GM19025 (cell line): ENCODE measurements around the gene IFNLR1.

Source experiments
- ATAC-seq: cut with Tn5 transposase; IDR thresholded peaks from one replicate; pipeline ENCODE4 v1.9.1; 2021; ENCODE audit warnings: mild to moderate bottlenecking, low read depth, moderate library complexity; ENCODE audit not compliant: unreplicated experiment

Gene IFNLR1

DNA sequence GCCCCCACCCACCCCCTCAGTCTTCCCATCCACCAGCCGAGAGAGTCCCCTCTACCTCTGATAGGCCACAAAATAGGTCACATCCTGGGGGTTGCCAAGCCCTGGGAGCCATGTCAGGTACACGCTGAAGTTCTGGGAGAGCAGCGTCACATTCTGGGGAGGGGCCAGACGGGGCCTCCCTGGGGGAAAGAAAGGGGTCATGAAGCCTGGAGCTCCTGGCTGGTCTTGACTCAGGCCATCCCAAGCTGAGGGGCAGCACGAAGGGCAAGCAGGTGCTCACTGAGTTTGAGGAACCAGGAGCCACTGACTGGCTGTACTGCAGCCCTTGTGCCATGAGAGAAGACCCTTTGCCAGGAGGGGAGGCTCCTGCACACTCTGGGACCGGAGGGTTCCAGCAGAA lies 6.4 kb downstream of the IFNLR1 start:
- ATAC-seq: no peak

DNA sequence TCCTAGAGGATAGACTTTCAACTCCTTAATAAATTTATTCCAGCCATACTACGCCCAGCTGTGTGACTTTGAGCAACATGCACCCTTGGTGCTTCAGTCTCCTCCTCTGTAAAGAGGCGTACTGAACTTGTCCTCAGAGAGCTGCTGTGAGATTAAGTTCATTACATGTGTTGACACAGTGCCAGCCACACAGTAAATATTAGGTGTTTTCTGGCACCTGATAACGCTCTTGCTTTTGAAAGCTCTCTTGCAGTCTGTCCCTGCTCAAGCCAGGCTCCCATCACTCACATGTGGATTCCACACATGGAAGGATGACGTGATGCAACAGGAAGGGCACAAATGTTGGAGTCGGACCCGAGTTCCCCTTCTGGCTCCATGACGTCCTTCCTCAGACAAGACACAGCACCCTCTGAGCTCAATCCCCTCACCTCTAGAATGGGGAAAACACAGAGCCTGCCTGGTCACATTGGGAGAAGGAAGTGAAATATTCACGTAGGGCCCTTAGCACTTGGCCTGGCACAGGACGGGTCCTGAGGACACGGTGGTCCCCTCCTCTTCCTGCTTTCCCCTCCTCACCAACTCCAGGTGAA lies 7.7 kb downstream of the IFNLR1 start:
- no peak for ATAC-seq

DNA sequence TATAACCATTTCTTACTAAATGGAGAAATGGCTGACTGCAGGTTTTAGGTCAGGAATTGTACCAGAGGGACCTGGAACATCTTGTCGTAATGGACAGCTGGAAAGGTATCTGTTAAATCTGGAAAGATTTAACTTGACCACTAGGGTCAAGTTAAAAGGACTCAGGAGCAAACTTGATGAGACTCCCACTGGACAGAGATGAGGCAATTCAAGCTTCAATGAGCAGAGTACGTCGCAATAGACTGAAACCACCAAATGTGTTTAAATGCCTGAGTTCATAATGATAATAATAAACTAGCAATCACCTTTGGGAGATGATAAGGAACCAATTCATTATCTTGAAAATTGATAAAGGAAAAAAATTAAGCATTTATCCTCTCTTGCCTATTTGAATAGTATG lies 8.7 kb downstream of the IFNLR1 start:
- ATAC-seq: no peak

DNA sequence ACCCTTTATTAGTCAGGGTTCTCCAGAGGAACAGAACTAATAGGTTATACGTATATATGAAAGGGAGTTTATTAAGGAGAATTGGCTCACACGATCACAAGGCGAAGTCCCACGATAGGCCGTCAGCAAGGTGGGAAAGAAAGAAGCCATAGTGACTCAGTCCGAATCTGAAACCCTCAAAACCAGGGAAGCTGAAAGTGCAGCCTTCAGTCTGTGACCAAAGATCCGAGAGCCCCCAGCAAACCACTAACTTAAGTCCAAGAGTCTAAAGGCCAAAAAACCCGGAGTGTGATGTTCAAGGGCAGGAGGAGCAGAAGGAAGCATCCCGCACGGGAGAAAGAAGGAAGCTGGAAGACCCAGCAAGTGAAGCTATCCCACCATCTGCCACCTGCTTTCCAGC lies 9.9 kb downstream of the IFNLR1 start:
- ATAC-seq: no peak

DNA sequence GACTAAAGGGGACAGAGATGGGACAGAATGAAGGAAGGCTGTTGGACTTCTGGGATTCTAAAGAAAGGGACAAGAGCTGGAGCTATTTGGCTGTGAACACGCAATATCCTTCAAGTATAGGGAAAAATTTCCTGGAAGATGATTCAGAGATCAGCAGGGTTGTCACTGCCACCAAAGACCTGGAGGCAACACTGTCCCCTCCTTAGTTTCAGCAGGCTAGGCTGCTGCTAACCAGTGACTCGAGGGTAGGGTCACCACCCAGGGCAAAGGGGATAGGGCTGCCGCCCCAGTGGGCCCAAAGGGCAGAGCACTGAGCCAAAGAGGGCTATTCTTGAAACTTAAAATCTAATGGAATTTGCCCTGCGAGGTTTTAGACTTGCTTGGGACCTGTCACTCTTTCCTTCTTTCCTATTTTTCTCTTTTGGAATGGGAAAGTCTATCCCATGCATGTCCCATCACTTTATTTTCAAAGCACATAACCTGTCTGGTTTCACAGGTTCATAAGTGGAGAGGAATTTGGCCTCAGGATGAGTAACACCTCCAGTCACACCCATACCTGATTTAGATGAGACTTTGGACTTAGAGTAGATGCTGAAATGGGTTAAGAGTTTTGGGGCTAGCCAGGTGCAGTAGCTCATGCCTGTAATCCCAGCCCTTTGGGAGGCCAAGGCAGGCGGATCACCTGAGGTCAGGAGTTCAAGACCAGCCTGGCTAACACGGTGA lies 11.9 kb downstream of the IFNLR1 start:
- no peak for ATAC-seq

DNA sequence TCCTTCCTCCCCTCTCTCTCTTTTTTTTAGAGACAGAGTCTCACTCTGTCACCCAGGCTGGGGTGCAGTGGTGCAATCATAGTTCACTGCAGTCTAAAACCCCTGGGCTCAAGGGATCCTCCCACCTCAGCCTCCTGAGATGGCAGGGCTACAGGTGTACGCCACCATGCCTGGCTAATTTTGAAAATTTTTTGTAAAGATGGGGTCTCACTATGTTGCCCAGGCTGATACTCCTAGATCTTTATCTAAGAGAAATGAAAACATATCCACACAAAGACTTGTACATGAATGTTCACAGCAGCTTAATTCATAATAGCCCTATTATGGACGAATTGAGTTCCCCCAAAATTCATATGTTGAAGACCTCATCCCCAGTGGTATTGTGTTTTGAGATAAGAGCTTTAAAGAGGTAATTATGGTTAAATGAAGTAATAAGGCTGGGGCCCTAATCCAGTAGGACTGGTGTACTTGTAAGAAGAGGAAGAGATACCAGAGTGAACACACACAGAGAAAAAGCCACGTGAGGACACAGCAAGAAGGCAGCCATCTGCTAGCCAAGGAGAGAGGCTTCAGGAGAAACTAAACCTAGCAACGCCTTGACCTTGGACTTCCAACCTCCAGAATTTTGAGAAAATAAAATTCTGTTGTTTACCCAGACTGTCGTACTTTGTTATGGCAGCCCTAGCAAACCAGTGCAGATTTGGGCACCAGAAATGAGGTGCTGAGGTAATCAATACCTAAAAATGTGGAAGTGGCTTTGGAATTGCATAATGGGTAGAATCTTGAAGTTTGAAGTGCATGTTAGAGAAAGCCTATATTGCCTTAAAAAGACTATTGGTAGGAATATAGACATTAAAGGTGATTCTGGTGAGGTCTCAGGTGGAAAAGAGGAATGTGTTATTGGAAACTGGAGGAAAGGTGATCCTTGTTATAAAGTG lies 13.2 kb downstream of the IFNLR1 start:
- ATAC-seq: no peak

GRCh38 chr1:24172598-24172997 lies 14.5 kb downstream of the IFNLR1 start:
- ATAC-seq: no peak

DNA sequence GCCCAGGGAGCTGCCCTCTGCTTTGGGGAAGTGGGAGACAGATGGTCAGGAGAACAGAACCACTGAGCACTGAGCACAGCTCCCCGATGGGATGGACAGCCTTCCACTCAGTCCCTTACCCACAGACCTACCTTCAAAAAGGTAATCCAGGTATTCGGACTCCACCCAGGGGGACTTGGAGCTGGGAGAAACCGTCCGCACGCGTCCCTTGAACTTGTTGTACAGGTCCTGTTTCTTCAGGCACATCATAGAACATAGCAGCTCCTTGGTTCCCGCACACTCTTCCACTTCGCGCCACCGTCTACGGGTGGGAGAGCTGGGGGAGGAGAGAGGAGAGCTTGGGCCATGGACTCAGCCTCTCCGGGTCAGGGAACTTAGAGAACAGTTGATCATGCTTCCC lies 17.8 kb downstream of the IFNLR1 start:
- ATAC-seq: no peak

DNA sequence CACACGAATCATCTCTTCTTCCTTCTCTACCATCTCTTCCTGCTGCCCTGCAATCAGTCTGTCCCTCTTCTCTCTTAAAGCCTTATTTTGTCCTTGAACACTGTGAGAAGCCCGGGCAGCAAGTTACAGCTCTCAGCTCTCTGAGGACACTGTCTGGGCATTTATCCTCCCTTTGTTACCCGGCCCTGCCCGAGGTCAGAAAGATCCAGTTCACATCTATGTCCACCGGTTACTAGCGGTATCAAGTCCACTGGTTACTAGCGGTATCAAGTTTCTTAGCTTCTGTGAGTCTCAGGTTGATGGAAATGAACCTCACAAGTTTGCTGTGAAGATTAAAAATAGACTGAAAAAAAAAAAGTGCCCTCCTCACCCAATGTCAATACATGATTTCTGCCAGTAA lies 18.8 kb downstream of the IFNLR1 start:
- ATAC-seq: no peak

GRCh38 chr1:24167008-24167407 lies 20.1 kb downstream of the IFNLR1 start:
- no peak for ATAC-seq

GRCh38 chr1:24165500-24165899 lies 21.6 kb downstream of the IFNLR1 start:
- ATAC-seq: no peak

GRCh38 chr1:24164004-24164403 lies 23.1 kb downstream of the IFNLR1 start:
- ATAC-seq: no peak

DNA sequence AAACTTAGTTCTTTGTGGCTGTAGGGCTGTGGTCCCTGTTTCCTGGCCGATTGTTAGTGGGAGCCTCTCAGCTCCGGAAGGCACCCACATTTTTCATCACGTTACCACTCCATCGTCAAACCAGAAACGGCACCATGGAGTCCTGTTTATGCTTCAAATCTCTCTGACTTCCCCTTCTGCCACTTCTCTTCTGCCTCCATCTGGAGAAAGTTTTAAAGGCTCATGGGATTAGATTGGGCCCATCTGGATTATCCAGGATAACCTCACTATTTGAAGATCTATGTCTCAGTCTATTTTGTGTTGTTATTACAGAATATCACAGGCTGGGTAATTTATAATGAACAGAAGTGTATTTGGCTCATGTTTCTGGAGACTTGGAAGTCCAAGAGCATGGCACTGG lies 24.9 kb downstream of the IFNLR1 start:
- no peak for ATAC-seq

DNA sequence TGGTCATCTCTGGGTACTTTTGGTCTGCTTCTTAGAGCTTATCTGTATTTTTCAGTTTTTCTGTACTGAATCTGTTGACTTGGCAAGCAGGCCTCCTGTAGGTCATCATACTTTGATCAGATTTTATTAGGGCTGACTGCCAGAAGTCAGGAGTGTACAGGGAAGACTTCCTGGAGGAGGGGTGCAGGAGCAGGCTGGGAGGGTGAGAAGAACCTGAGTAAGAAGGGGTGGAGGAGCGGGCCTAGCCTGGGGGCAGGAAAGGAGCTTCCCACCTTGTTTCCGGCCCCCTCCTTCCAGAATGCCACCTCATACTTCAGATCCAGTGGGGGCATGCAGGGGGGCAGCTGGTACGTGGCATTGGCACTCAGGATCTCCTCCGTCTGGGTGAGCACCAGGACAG lies 25.8 kb downstream of the IFNLR1 start:
- ATAC-seq: no peak

- ATAC-seq: no peak
Observed at GRCh38 chr1:24159366-24159765, 27.7 kb downstream of the IFNLR1 start.

DNA sequence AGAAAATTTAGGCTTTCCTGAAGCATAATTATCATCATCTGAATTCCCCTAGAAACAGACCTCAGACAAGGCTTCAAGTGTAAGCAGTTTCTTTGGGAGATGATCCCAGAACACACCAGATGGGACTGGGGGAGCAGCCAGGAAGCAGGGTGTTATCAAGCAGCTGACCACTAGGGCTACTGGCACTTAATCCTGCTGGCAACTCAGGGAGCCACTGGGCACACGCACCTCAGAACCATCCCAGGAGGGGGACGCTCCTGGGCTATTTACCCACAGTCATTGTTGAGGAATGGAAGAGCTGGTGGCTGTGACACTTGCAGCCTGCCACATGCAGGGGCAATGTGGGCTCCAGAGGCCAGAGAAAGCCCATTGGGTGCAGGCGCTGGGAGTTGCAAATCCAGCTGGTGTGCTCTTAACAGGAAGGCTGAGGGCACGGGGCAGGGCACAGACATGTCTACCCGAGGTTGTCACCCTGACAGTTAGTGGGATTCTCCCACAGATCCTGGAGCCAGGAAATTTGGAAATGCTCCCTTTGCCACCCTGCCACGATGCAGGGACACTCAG lies 29.1 kb downstream of the IFNLR1 start:
- no peak for ATAC-seq

DNA sequence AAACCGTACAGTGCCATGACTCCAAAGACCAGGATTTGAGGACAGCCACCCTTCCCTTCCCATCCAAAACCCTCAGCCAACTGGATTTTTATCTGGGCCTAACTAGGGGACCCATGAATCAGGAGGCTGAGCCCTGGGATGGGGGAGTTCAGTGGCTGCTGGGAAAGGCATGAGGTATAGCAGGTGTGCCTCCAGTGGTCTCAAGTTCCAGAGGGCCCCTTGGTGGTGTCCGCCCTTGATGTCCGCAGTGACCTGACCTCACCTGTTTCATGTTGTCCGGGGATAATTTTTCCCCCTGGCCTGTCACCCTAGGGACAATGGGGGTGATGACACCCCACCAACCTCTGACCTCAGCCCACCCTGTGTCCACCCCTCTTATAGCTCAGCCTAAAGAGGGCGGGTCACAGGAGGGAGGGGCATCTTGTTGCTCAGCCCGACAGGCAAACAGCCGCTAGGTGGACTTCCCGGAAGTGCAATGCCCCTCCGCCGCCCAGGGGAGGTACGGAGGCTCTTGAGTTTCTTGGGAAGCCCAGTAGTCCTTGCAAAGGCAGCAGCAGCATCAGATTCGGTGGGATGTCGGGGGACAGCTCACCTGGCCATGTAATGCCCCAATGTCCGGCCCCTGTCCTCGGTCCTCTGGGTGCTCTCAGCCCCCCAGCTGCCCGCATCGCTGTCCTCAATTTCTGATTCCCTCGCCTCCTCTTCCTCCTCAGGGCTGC lies 30.4 kb downstream of the IFNLR1 start:
- ATAC-seq: no peak

- ATAC-seq: no peak
Observed at GRCh38 chr1:24155011-24155782, 31.9 kb downstream of the IFNLR1 start.

DNA sequence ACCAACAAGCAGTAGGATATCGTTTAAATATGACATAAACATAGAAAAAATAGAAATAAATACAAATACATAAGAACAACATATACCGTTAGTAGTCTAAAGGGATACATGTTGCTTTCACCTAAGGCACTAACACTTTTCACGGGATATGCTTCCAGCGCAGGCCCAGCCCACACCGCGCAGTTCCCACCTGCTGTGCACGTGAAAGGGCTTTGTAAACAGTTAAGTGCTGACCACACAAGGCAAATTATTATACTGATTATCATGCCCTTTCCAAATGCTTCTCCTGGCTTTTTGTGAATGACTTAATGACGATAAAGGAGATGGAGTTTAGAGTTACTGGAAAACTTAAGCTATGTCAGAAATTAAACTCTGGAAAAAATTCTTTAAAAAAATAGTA lies 32.9 kb downstream of the IFNLR1 start:
- no peak for ATAC-seq
